Neural progenitor cell (in vitro differentiated cells): ENCODE measurements around the gene CCDC158. TPM values are rescaled to one million over a fixed set of nuclear protein-coding genes. Genes with fewer than 3 reads are reported as not detected.

Source experiments
- DNase-seq: peaks from one replicate; pipeline ENCODE4 v3.0.0-alpha.2; 2016; ENCODE audit warnings: low spot score
- H2AFZ ChIP-seq: fragments of 200-600 bp; sonication (generic); replicated peaks from 2 replicates; pipeline ENCODE4 v1.6.1; 2016; ENCODE audit warnings: antibody characterized with exemption
- H3F3A ChIP-seq: fragments of 200-600 bp; sonication (generic); 2 replicates; pipeline ENCODE4 v1.6.1; 2016; ENCODE audit warnings: antibody characterized with exemption, low read depth
- H3K27ac ChIP-seq: fragments of 200-600 bp; sonication (generic); 2 replicates; pipeline ENCODE4 v1.5.1; 2016; ENCODE audit warnings: mild to moderate bottlenecking
- H3K27me3 ChIP-seq: fragments of 200-600 bp; sonication (generic); 2 replicates; pipeline ENCODE4 v1.6.1; 2016; ENCODE audit warnings: mild to moderate bottlenecking, moderate library complexity
- H3K36me3 ChIP-seq: fragments of 200-600 bp; sonication (generic); 2 replicates; pipeline ENCODE4 v1.5.1; 2016
- H3K4me1 ChIP-seq: fragments of 200-600 bp; sonication (generic); 2 replicates; pipeline ENCODE4 v1.6.1; 2016; ENCODE audit warnings: mixed run types
- H3K4me2 ChIP-seq: fragments of 200-600 bp; sonication (generic); 2 replicates; pipeline ENCODE4 v1.6.1; 2016
- H3K4me3 ChIP-seq: fragments of 200-600 bp; sonication (generic); 2 replicates; pipeline ENCODE4 v1.5.1; 2016
- H3K79me2 ChIP-seq: fragments of 200-600 bp; sonication (generic); 2 replicates; pipeline ENCODE4 v1.6.1; 2016; ENCODE audit warnings: low read depth
- H3K9ac ChIP-seq: fragments of 200-600 bp; sonication (generic); 2 replicates; pipeline ENCODE4 v1.6.1; 2016
- H3K9me3 ChIP-seq: fragments of 200-600 bp; sonication (generic); 2 replicates; pipeline ENCODE4 v1.5.1; 2016; ENCODE audit warnings: low read depth
- H4K20me1 ChIP-seq: fragments of 200-600 bp; sonication (generic); 2 replicates; pipeline ENCODE4 v1.6.1; 2016; ENCODE audit warnings: low read depth
- H3K27ac Mint-ChIP-seq: 3 replicates; pipeline ENCODE4 v1.8.0; 2021; ENCODE audit warnings: mixed read lengths
- H3K27me3 Mint-ChIP-seq: 2 replicates; pipeline ENCODE4 v1.8.0; 2022; ENCODE audit warnings: low read depth, mild to moderate bottlenecking, inconsistent platforms, moderate library complexity, mixed read lengths; ENCODE audit not compliant: insufficient read depth
- H3K36me3 Mint-ChIP-seq: 3 replicates; pipeline ENCODE4 v1.8.0; 2021; ENCODE audit warnings: mixed read lengths
- H3K4me1 Mint-ChIP-seq: 3 replicates; pipeline ENCODE4 v1.8.0; 2021; ENCODE audit warnings: mixed read lengths
- H3K4me3 Mint-ChIP-seq: 3 replicates; pipeline ENCODE4 v1.8.0; 2021; ENCODE audit warnings: mild to moderate bottlenecking, moderate library complexity, mixed read lengths
- H3K9me3 Mint-ChIP-seq: 3 replicates; pipeline ENCODE4 v1.8.0; 2020; ENCODE audit warnings: mixed read lengths
- EZH2 ChIP-seq: fragments of 200-600 bp; sonication (generic); IDR thresholded peaks from 2 replicates; pipeline ENCODE4 v1.6.1; 2017; ENCODE audit warnings: antibody characterized with exemption, mild to moderate bottlenecking, moderate library complexity
- EZH2phosphoT487 ChIP-seq: fragments of 200-600 bp; sonication (generic); IDR thresholded peaks from 2 replicates; pipeline ENCODE4 v1.6.1; 2017; ENCODE audit warnings: antibody characterized with exemption
- total RNA-seq: library from RNA; depleted of rRNA; stranded (reverse); fragments of >200 nt; gene quantifications from 2 replicates; pipeline ENCODE4 v1.2.3, GENCODE V29; 2015; ENCODE audit warnings: low replicate concordance
- TF ChIP-seq, protein P1 (sequence below): fragments of 200-600 bp; sonication (generic); IDR thresholded peaks from 2 replicates; pipeline ENCODE4 v1.5.1; 2017; ENCODE audit warnings: antibody characterized with exemption, mild to moderate bottlenecking

CCDC158 gene
- total RNA-seq, 1 donor from 2014 or later = not detected

DNA sequence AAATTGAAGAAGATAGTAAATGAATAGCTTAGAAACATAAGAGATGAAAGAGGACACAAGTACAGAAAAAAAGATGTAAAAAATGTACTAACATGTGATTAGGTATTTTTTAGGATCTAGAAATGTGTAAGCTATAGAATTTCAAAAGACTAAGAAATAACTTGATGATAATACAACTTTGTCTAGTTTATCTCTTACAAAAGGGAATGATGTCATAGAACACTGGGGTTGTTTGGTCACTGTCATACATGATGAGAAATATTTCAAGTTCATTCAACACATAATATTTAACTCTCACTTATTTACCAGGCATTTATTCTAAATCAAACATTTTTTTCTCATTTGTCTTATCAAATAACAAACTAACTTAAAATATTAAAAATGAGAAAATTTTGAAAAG, 95.9 kb downstream of the CCDC158 start:
- Histone ChIP-seq H4K20me1 (no peaks in the 10 kb centered on the region), H2AFZ (no peak overlapping the region), H3K79me2 (no peaks in the 10 kb centered on the region), H3K27ac (no peak overlapping the region), H3K9ac (no peak overlapping the region), H3K4me2 (no peak overlapping the region), H3K9me3 (peaks cover 15% of the 10 kb centered on the region), H3K4me1 (no peaks in the 10 kb centered on the region), H3F3A (no peaks in the 10 kb centered on the region), H3K4me3 (no peak overlapping the region), H3K27me3 (no peaks in the 10 kb centered on the region), H3K36me3 (no peaks in the 10 kb centered on the region)
- no peak for DNase-seq
- H3K4me1 Mint-ChIP-seq = no peaks in the 10 kb centered on the region
- H3K4me3 Mint-ChIP-seq = no peak overlapping the region
- no peak overlapping the region for H3K27ac Mint-ChIP-seq
- peaks cover 2% of the 10 kb centered on the region for H3K36me3 Mint-ChIP-seq
- H3K9me3 Mint-ChIP-seq = peaks cover 30% of the 10 kb centered on the region
- no peak for TF ChIP-seq EZH2phosphoT487
- H3K27me3 Mint-ChIP-seq = peaks cover 3% of the 10 kb centered on the region

DNA sequence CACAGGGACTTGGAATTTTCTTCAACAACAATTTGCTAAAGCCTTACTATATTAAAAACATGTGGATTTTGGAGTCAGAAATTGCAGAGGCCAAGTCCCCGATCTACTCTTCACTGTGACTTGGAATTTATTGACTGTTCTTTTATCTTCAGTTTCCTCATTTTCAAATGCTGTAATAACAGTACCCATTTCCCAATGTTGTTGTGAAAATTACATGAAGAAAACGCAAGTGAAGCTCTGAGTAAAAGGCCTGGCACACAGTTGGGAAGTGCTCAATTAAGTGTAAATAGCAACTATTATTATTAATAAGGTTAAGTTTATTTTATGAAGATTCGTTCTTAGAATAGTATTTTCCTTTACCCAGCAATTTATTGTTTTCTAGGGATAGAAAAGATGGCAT, 98.7 kb downstream of the CCDC158 start:
- H3K27me3 Mint-ChIP-seq = peaks cover 3% of the 10 kb centered on the region
- no peaks in the 10 kb centered on the region for H3F3A ChIP-seq
- H3K4me2 ChIP-seq = no peak overlapping the region
- DNase-seq = no peak
- no peaks in the 10 kb centered on the region for H3K27me3 ChIP-seq
- H3K4me3 Mint-ChIP-seq = no peak overlapping the region
- peaks cover 2% of the 10 kb centered on the region for H3K36me3 Mint-ChIP-seq
- no peaks in the 10 kb centered on the region for H3K4me1 ChIP-seq
- TF ChIP-seq, protein P1, sequence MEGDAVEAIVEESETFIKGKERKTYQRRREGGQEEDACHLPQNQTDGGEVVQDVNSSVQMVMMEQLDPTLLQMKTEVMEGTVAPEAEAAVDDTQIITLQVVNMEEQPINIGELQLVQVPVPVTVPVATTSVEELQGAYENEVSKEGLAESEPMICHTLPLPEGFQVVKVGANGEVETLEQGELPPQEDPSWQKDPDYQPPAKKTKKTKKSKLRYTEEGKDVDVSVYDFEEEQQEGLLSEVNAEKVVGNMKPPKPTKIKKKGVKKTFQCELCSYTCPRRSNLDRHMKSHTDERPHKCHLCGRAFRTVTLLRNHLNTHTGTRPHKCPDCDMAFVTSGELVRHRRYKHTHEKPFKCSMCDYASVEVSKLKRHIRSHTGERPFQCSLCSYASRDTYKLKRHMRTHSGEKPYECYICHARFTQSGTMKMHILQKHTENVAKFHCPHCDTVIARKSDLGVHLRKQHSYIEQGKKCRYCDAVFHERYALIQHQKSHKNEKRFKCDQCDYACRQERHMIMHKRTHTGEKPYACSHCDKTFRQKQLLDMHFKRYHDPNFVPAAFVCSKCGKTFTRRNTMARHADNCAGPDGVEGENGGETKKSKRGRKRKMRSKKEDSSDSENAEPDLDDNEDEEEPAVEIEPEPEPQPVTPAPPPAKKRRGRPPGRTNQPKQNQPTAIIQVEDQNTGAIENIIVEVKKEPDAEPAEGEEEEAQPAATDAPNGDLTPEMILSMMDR = no peak
- no peak for TF ChIP-seq EZH2phosphoT487
- no peak for TF ChIP-seq EZH2
- H3K27ac ChIP-seq = no peak overlapping the region
- no peak overlapping the region for H2AFZ ChIP-seq
- H3K9me3 Mint-ChIP-seq = peaks cover 47% of the 10 kb centered on the region
- no peaks in the 10 kb centered on the region for H4K20me1 ChIP-seq
- H3K79me2 ChIP-seq = no peaks in the 10 kb centered on the region
- peaks cover 24% of the 10 kb centered on the region for H3K9me3 ChIP-seq
- no peaks in the 10 kb centered on the region for H3K36me3 ChIP-seq
- H3K4me1 Mint-ChIP-seq = no peaks in the 10 kb centered on the region
- no peak overlapping the region for H3K9ac ChIP-seq
- H3K27ac Mint-ChIP-seq = no peak overlapping the region
- no peak overlapping the region for H3K4me3 ChIP-seq

DNA sequence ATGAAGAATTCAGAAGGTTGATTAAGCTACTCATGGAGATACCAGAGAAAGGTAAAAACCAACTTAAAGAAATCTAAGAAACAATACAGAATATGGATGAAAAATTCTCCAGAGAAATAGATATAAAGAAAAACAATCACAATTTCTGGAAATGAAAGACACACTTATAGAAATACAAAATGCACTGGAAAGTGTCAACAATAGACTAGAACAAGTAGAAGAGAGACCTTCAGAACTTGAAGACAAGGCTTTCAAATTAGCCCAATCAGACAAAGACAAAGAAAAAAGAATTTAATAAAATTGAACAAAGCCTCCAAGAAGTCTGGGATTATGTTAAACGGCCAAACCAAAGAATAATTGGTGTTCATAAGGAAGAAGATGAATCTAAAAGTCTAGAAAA, 104.8 kb downstream of the CCDC158 start:
- Histone ChIP-seq H3F3A (no peaks in the 10 kb centered on the region), H3K9ac (no peak overlapping the region), H3K4me3 (no peak overlapping the region), H3K4me2 (no peak overlapping the region), H3K36me3 (no peaks in the 10 kb centered on the region), H3K27ac (no peak overlapping the region), H3K27me3 (no peaks in the 10 kb centered on the region), H3K9me3 (peaks cover 14% of the 10 kb centered on the region), H2AFZ (no peak overlapping the region), H4K20me1 (no peaks in the 10 kb centered on the region), H3K4me1 (no peaks in the 10 kb centered on the region), H3K79me2 (no peaks in the 10 kb centered on the region)
- Mint-ChIP-seq H3K27me3 (peaks cover 3% of the 10 kb centered on the region), H3K9me3 (peaks cover 45% of the 10 kb centered on the region), H3K4me1 (no peaks in the 10 kb centered on the region), H3K36me3 (no peaks in the 10 kb centered on the region), H3K27ac (no peak overlapping the region), H3K4me3 (no peak overlapping the region)
- TF ChIP-seq EZH2phosphoT487 (no peak), EZH2 (no peak)
- TF ChIP-seq, protein P1 = no peak
- no peak for DNase-seq

DNA sequence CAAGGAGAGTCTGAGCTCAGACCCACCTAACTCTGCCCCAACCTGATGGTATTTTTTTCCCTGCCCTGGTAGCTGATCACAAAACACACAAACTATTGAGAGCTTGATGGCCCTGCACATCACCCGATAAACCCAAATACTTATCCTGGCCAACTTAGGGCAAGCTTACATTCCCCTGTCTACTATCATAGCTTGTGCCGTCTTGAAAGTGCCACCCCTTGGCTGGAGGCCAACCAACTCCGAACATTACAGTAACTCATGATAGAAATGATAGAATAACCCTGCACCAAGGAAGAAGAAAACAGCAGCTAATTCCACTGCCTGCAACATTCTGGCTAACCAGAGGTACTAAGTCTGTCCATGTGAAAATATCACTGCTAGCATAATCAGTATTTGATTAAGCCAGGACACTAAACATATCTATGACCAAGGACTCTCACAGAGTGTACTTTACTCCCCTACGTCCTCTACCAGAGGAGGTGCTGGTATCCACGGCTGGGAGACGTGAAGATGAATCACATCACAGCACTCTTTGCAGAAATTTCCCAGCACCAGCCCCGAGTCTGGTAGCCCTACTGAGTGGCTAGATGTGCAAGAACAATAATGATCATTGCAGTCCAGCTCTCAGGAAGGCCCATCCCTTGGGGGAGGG, 105.5 kb downstream of the CCDC158 start:
- Histone ChIP-seq H3K27me3 (no peaks in the 10 kb centered on the region), H4K20me1 (no peaks in the 10 kb centered on the region), H3K4me2 (no peak overlapping the region), H2AFZ (no peak overlapping the region), H3K4me3 (no peak overlapping the region), H3F3A (no peaks in the 10 kb centered on the region), H3K36me3 (no peaks in the 10 kb centered on the region), H3K9ac (no peak overlapping the region), H3K4me1 (no peaks in the 10 kb centered on the region), H3K9me3 (peaks cover 12% of the 10 kb centered on the region), H3K79me2 (no peaks in the 10 kb centered on the region), H3K27ac (no peak overlapping the region)
- TF ChIP-seq, protein P1 = no peak
- TF ChIP-seq EZH2phosphoT487 (no peak), EZH2 (no peak)
- Mint-ChIP-seq H3K36me3 (no peaks in the 10 kb centered on the region), H3K4me3 (no peak overlapping the region), H3K27ac (no peak overlapping the region), H3K9me3 (peaks cover 38% of the 10 kb centered on the region), H3K27me3 (peaks cover 3% of the 10 kb centered on the region), H3K4me1 (no peaks in the 10 kb centered on the region)
- DNase-seq = no peak
